GM12872 (cell line): ENCODE results near the gene LTB.
A peak's percentile ranks its signal among the peaks of the same experiment; 100 is the strongest.

Experiments used
- TF ChIP-seq, protein P1 (sequence below): IDR thresholded peaks from 3 replicates; pipeline ENCODE4 v1.5.1; 2011; ENCODE audit warnings: low read depth, mild to moderate bottlenecking, low read length, moderate library complexity; ENCODE audit not compliant: insufficient read depth

LTB gene

DNA sequence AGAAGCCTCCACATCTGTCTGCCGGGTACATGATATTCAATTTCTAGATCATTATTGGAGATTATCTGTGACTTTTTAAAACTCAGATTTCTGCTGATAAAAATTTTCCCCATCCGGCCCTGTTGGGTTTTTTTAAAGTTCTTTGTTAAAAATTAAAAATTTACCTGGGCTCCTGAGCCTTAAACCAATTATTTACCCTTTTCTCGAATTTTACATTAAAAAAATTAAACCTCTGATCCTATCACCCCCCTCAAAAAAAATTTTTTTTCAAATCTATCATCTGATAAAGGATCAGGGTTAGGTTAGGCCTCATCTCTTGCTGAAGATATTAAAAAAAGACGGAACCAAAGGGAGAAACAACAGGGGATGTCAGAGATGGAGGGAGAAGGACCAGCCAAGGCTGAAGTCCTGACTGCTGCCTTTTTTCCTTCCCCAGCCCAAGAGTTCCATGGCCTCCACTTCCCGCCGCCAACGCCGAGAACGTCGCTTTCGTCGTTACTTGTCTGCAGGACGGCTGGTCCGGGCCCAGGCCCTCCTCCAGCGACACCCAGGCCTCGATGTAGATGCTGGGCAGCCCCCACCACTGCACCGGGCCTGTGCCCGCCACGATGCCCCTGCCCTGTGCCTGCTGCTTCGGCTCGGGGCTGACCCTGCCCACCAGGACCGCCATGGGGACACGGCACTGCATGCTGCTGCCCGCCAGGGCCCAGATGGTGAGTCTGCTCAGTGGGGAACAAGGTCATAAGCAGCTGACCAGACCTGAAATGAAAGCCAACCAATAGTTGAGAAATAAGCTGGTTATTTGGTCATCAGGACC lies 34.3 kb downstream of the LTB start:
- TF ChIP-seq, protein P1, sequence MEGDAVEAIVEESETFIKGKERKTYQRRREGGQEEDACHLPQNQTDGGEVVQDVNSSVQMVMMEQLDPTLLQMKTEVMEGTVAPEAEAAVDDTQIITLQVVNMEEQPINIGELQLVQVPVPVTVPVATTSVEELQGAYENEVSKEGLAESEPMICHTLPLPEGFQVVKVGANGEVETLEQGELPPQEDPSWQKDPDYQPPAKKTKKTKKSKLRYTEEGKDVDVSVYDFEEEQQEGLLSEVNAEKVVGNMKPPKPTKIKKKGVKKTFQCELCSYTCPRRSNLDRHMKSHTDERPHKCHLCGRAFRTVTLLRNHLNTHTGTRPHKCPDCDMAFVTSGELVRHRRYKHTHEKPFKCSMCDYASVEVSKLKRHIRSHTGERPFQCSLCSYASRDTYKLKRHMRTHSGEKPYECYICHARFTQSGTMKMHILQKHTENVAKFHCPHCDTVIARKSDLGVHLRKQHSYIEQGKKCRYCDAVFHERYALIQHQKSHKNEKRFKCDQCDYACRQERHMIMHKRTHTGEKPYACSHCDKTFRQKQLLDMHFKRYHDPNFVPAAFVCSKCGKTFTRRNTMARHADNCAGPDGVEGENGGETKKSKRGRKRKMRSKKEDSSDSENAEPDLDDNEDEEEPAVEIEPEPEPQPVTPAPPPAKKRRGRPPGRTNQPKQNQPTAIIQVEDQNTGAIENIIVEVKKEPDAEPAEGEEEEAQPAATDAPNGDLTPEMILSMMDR, result no peak

DNA sequence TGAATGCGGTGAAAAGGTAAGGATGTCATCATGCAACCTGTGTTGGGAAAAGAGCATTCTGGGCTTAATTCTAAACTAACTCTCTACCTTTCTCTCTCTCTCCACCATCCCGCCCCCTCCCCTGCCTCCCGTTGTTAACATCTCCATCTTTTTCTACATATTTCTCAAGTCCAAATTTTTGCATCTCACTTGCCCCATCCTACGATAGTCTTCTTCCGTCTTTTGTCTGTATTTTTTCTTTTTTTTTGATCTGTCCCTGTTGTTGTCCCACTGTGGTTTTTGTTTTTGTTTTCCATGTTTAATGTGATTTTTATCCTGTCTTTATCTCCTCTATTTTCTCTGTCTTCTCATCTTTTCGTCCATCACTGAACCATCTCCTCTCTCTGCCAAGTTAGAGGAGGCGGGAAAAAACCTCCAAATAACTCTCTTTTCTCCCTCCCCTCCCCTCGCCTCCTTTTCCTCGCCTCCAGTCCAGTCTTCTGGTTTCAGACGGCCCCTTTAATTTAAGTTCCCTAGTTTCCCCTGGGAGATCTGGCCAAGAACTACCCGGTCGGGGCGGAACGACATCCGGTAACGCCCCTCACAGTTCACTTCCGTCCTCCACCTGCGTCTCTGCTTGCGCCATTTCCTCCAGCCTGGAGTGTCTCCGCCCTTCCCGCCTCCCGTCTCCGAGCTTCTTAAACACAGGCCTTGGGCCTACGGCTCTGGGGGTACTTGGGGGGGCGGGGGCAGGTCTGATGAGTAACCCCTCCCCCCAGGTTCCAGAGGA lies 35.1 kb downstream of the LTB start, which contains the start of gene NFKBIL1:
Gene NFKBIL1, plus strand, starts transcription at position 651 of the 769 bp plus-strand sequence. Its CDS starts 87 bp downstream, at position 738.
- TF ChIP-seq, protein P1, result no peak

DNA sequence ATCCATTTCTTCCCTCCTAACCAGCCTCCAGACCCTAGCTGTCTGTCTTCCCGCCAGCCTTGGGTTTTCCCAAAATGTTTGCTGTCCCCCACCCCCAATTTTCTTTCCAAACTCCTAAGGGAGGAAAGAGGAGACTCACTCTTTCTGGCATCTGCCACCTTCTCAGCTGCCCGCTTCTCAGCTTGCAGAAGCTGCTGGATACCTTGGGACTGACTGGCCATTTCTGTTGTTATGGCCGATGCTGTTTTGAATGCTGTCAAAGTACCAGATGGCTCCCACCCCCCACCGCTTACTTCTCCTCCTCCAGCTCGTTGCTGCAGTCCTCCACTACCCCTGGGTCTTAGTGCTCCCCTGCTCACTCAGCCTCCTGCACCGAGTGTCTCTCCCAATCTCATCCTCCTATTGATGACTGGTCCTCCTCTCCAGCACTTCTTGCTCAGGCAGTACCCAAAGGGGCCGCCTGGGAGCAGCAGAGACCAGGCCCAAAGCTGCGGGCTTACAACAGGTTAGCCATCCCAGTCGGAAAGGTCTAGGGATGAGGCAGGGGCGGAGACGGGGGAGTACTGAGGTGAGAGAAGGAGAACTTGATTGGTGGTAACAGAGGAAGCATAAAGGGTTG lies 35.8 kb downstream of the LTB start, which contains the start of gene ATP6V1G2:
Gene ATP6V1G2, minus strand, starts transcription at position 270 of the 619 bp plus-strand sequence. Its CDS starts 49 bp downstream, at position 221.
- TF ChIP-seq, protein P1, result peak; percentile 97

DNA sequence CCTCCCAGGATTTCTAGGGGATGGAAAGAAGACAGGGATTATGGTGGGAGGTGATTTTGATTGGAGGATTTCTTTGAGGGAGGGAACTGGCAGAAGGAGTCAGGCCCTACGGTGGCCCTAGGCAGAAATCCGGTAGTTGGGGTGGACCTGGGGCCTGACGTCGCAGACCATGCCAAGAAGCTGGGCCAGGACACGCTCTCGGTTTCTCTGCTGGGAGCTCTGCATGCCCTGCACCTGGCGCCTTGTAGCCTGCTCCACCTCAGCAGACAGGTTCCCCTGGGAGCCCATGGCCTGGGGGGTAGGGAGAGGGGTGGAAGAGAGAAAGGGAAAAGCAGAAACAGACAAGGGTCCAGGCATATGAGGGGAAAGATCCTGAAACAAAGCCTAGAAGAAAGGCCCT lies 36.9 kb downstream of the LTB start:
- TF ChIP-seq, protein P1, result no peak

DNA sequence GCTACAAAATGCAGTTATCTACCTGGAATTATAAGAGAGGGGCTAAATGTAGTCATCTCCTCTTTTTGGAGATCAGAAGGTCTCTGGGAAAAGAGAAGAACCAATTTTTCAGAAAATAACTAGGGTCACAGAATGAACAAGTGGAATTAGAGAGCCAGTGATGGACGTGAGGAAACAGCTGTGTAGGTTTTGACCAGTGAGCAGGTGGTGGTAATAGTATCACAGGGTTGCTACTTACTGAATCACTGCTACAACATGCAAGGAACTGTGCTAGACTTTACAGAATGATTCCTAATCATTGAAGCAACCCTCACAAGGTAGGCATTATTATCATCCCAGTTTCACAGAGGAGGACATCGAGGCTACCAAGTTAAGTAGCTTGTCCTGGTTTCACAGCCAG lies 37.5 kb downstream of the LTB start:
- TF ChIP-seq, protein P1, result no peak

DNA sequence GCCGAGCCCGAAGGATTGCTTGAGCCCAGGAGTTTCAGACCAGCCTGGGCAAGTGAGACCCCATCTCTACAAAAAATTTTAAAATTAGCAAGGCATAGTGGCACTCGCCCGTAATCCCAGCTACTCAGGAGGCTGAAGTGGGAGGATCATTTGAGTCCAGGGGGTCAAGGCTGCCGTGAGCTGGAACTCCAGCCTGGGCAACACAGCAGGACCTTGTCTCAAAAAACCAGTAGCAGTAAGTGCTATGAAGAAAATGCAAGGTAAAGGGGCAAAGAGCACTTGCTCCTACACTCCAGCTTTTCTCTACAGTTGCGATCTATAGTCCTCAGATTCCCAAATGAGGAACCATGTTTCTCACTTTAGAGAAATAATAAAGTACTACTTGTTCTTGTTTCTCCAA lies 38.6 kb downstream of the LTB start:
- TF ChIP-seq, protein P1, result no peak
